SK-N-SH treated with all-trans-retinoic acid at 6 μM for 48 hours (cell line): ENCODE measurements around the gene PARP16.

ENCODE experiments used
- ESRRG ChIP-seq: fragments of 250-450 bp; sonication (Bioruptor Pico); IDR thresholded peaks from 2 replicates; pipeline ENCODE4 v1.6.1; 2021; ENCODE audit warnings: mild to moderate bottlenecking
- GLIS3 ChIP-seq: fragments of 250-450 bp; sonication (Bioruptor Pico); IDR thresholded peaks from 2 replicates; pipeline ENCODE4 v1.5.0; 2020; ENCODE audit warnings: mild to moderate bottlenecking, moderate library complexity
- ISL1 ChIP-seq: fragments of 250-450 bp; sonication (Bioruptor Pico); IDR thresholded peaks from 2 replicates; pipeline ENCODE4 v2.1.2; 2022; ENCODE audit warnings: mild to moderate bottlenecking, moderate library complexity
- PATZ1 ChIP-seq: fragments of 250-450 bp; sonication (Bioruptor Pico); IDR thresholded peaks from 2 replicates; pipeline ENCODE4 v1.8.0; 2020; ENCODE audit warnings: mild to moderate bottlenecking, moderate library complexity, borderline replicate concordance
- ZFP3 ChIP-seq: fragments of 250-450 bp; sonication (Bioruptor Pico); IDR thresholded peaks from 2 replicates; pipeline ENCODE4 v1.5.0; 2020; ENCODE audit warnings: mild to moderate bottlenecking, moderate library complexity
- ZNF565 ChIP-seq: fragments of 450-650 bp; formaldehyde crosslinking; conservative IDR thresholded peaks from 2 replicates; pipeline ENCODE4 v1.5.0; 2020; ENCODE audit warnings: low read depth, mild to moderate bottlenecking, moderate library complexity
- TF ChIP-seq, protein P1 (sequence below): fragments of 250-450 bp; sonication (Bioruptor Pico); IDR thresholded peaks from 2 replicates; pipeline ENCODE4 v1.8.0; 2021; ENCODE audit warnings: low read depth, mild to moderate bottlenecking, moderate library complexity, borderline replicate concordance

- TF ChIP-seq PATZ1 (CRISPR knock-in tag) = no peak
- TF ChIP-seq ISL1 = no peak
- TF ChIP-seq, protein P1, sequence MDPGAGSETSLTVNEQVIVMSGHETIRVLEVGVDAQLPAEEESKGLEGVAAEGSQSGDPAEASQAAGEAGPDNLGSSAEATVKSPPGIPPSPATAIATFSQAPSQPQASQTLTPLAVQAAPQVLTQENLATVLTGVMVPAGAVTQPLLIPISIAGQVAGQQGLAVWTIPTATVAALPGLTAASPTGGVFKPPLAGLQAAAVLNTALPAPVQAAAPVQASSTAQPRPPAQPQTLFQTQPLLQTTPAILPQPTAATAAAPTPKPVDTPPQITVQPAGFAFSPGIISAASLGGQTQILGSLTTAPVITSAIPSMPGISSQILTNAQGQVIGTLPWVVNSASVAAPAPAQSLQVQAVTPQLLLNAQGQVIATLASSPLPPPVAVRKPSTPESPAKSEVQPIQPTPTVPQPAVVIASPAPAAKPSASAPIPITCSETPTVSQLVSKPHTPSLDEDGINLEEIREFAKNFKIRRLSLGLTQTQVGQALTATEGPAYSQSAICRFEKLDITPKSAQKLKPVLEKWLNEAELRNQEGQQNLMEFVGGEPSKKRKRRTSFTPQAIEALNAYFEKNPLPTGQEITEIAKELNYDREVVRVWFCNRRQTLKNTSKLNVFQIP (CRISPR knock-in tag) = no peak
- no peak for TF ChIP-seq ESRRG (CRISPR knock-in tag)
- no peak for TF ChIP-seq ZFP3 (CRISPR knock-in tag)
- no peak for TF ChIP-seq ZNF565
- no peak for TF ChIP-seq GLIS3 (CRISPR knock-in tag)
Observed at GRCh38 chr15:65264863-65265430, 21.7 kb downstream of the PARP16 start.
